OCI-LY1 (cell line): ENCODE results near the gene STPG1.

ENCODE experiments used
- CTCF ChIP-seq: fragments of 200-600 bp; sonication (generic), shearing (Covaris generic); IDR thresholded peaks from 2 replicates; pipeline ENCODE4 v1.5.1; 2017; ENCODE audit warnings: mild to moderate bottlenecking, antibody characterized with exemption, low read length, moderate library complexity, mixed read lengths
- EZH2 ChIP-seq: fragments of 200-600 bp; sonication (generic), shearing (Covaris generic); IDR thresholded peaks from 2 replicates; pipeline ENCODE4 v1.8.0; 2017; ENCODE audit warnings: borderline replicate concordance, mixed run types, mild to moderate bottlenecking, antibody characterized with exemption, low read length, moderate library complexity, mixed read lengths

DNA sequence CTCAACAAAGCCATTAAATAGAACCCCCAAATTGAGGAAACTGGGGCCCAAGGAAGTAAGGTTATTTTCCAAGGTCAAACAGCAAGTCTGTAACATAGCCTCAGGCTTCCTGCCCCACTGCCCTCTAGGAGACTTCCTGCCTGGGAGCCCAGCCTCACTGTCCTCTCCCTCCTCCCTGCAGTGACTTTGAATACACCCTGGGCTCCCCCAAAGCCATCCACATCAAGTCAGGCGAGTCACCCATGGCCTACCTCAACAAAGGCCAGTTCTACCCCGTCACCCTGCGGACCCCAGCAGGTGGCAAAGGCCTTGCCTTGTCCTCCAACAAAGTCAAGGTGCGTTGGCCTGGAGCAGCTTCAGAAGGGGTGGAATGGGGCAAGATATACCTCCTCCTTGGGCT, 76.1 kb downstream of the STPG1 start:
- TF ChIP-seq CTCF (no peak), EZH2 (no peak)
